ENCODE data around the gene FLT3LG.
A peak's percentile ranks its signal among the peaks of the same experiment; 100 is the strongest.

DNA sequence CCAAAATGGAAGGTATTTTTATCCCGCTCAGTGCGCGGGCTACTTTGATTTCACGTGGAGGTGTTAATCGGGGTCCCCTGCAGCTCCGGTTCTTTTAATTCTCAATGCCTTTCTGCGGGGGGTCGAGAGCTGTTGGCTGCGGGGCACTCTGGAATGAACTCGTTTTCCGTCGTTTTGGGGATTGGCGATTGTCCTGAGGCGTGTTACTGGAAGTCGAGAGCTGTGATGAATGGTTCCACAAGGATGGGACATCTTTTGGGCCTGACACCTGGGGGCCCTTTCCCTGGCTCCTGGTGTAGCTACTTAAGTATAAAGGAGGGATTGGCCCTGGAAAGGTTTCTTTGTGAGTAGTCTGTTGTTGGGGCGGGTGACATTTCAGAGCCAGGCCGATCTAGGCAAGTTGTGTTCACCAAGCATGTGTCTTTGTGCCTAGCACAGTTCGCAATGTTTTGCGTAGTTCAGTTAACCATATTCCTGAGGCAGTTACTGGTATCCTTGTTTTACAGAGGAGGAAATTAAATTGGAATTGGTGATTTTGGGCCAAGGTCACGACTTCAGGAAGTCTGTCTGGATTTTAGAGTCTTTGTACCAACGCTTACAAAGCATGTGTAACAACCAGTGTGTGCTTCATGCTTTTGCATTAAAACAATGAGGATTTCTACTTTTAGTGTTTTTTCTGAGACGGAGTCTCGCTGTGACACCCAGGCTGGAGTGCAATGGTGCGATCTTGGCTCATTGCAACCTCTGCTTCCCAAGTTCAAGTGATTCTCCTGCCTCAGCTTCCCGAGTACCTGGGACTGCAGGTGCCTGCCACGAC is 14.2 kb downstream of the FLT3LG start:
- TF ChIP-seq SP4 (IDR thresholded peaks at IDR 0.05; ENCODE audit: low read length) (no peak), ZNF274 (IDR thresholded peaks at IDR 0.05; ENCODE audit: borderline replicate concordance, extremely low read depth, low read length) (no peak), ASH2L (IDR thresholded peaks at IDR 0.05; ENCODE audit: low read length) (no peak), TBP (IDR thresholded peaks at IDR 0.05; ENCODE audit: low read depth, low read length) (no peak), POLR2AphosphoS5 (IDR thresholded peaks at IDR 0.05; ENCODE audit: low read depth, low read length) (peak; percentile 77; the same call in 1 of the 2 replicates), HDAC6 (IDR thresholded peaks at IDR 0.05; ENCODE audit: low read depth, low read length) (no peak), EP300 (IDR thresholded peaks at IDR 0.05; ENCODE audit: borderline replicate concordance in 1 of 2, low read depth in 2 of 2, low read length in 2 of 2) (no peak), EZH2 (IDR thresholded peaks at IDR 0.05; ENCODE audit: low read depth, low read length, severe bottlenecking) (no peak)
- TF ChIP-seq, protein P1, sequence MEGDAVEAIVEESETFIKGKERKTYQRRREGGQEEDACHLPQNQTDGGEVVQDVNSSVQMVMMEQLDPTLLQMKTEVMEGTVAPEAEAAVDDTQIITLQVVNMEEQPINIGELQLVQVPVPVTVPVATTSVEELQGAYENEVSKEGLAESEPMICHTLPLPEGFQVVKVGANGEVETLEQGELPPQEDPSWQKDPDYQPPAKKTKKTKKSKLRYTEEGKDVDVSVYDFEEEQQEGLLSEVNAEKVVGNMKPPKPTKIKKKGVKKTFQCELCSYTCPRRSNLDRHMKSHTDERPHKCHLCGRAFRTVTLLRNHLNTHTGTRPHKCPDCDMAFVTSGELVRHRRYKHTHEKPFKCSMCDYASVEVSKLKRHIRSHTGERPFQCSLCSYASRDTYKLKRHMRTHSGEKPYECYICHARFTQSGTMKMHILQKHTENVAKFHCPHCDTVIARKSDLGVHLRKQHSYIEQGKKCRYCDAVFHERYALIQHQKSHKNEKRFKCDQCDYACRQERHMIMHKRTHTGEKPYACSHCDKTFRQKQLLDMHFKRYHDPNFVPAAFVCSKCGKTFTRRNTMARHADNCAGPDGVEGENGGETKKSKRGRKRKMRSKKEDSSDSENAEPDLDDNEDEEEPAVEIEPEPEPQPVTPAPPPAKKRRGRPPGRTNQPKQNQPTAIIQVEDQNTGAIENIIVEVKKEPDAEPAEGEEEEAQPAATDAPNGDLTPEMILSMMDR (IDR thresholded peaks at IDR 0.05; ENCODE audit: control extremely low read depth in 1 of 3, insufficient read depth in 1 of 3, low read depth in 1 of 3, low read length in 3 of 3) = no peak

Data from H1 (cell line).